ENCODE results near the gene SYT10.
"Not testable (repeated sequence)": the region's sequence is repeated elsewhere in the genome, so short reads cannot be mapped to it uniquely, and the experiment has no call there.

Gene SYT10

GRCh38 chr12:33438025-33438772 is 1.4 kb downstream of the SYT10 start:
- FAIRE-seq (no peak), DNase-seq (ENCODE audit: insufficient read length) (no peak)

DNA sequence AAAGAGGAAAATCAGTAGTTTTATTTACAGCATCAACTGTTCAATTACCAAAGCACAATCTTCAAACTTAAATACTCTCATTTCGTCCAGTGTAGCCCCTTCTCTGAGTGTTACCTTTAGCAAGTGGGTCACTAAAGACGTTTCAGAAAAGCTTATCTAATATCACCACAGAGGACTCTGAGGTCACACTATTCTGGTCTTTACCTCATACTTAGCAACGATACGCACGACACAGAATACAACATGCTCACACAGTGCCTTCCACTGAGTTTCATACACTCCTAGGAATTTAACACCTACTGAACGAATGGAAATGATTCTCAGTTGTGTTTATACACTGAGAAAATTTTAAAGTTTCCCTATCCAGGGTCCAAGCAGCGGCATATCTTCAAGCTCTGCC is 2.0 kb downstream of the SYT10 start:
- no peak for TF ChIP-seq POLR2A (IDR thresholded peaks at IDR 0.05; ENCODE audit: low read depth, low read length)
- no peak for TF ChIP-seq TAF1 (IDR thresholded peaks at IDR 0.05; ENCODE audit: borderline replicate concordance, low read depth, low read length)
- TF ChIP-seq POLR2AphosphoS5 (IDR thresholded peaks at IDR 0.05; ENCODE audit: low read depth, low read length) = no peak
- DNase-seq (ENCODE audit: insufficient read length) = no peak
- no peak for FAIRE-seq

More at GRCh38 chr12:33438025-33438772, 1.4 kb downstream of the SYT10 start:
- no peak for TF ChIP-seq TAF1 (IDR thresholded peaks at IDR 0.05; ENCODE audit: borderline replicate concordance, low read depth, low read length)
- no peak for TF ChIP-seq POLR2AphosphoS5 (IDR thresholded peaks at IDR 0.05; ENCODE audit: low read depth, low read length)
- TF ChIP-seq POLR2A (IDR thresholded peaks at IDR 0.05; ENCODE audit: low read depth, low read length) = no peak

- DNase-seq (ENCODE audit: insufficient read length) (no peak), FAIRE-seq (no peak)
- TF ChIP-seq POLR2AphosphoS5 (IDR thresholded peaks at IDR 0.05; ENCODE audit: low read depth, low read length) = no peak
- TF ChIP-seq POLR2A (IDR thresholded peaks at IDR 0.05; ENCODE audit: low read depth, low read length) = no peak
These were observed 6.6 kb downstream of the SYT10 start for GRCh38 chr12:33432992-33433391.

DNA sequence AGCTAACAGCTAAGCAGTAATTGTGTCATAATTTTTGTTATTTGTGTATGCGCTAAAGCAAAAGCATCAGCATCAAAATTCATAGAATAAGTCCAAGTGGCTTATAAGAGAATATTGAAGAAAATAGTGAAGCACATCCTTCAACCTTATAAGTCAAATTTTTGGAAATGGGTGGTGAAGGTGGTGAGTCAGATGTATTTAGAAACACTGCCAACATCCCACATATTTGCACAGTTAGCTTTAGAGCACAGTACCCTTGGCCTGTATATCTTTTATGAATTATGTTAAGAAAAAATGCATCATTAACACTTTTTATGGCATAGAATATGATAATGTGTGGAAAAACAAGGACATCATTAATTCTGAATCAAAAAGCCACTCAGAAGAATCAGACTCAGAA is 8.0 kb downstream of the SYT10 start:
- TF ChIP-seq TAF1 (IDR thresholded peaks at IDR 0.05; ENCODE audit: borderline replicate concordance, low read depth, low read length) (no peak), POLR2A (IDR thresholded peaks at IDR 0.05; ENCODE audit: low read depth, low read length) (no peak), POLR2AphosphoS5 (IDR thresholded peaks at IDR 0.05; ENCODE audit: low read depth, low read length) (no peak)
- DNase-seq (ENCODE audit: insufficient read length) = no peak
- FAIRE-seq = no peak

GRCh38 chr12:33429468-33429867 is 10.2 kb downstream of the SYT10 start:
- TF ChIP-seq POLR2A (IDR thresholded peaks at IDR 0.05; ENCODE audit: low read depth, low read length) (no peak), TAF1 (IDR thresholded peaks at IDR 0.05; ENCODE audit: borderline replicate concordance, low read depth, low read length) (no peak), POLR2AphosphoS5 (IDR thresholded peaks at IDR 0.05; ENCODE audit: low read depth, low read length) (no peak)
- DNase-seq (ENCODE audit: insufficient read length) = no peak

DNA sequence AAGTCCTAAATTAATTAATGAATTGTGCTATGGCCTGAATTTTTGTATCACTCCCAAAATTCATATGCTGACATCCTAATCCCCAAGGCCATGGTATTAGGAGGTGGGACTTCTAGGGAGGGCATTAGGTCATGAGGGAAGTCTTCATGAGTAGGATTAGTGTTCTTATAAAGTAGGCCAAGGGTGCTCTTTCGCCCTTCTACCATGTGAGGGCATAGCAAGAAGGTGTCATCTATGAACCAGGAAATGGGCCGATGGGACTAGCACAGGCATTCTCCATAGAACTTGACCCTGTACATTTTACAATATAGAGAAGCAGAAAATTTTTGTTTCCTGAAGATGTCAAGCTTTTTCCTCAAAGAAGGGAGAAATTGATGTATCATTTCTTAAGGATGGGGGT is 12.5 kb downstream of the SYT10 start:
- FAIRE-seq (no peak), DNase-seq (ENCODE audit: insufficient read length) (no peak)

More at GRCh38 chr12:33429468-33429867, 10.2 kb downstream of the SYT10 start:
- no peak for FAIRE-seq

DNA sequence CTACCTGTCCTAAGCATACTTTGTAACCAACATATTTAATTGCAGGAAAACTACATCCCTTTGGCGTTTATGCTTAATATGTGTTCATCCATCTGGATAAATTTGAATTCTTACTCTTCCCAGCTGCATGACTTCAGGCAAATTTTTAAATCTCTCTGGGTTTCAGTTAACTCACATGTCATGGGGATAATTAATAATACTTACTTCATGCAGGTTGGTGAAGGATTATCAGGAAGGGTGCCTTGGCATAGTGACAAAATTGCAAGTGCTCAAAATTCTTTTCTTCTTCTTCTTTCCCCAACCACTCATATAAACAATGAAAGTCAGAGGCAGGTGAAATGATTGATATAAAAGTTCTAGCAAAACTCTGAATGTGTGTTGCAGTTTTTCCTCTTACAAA is 15.9 kb downstream of the SYT10 start:
- FAIRE-seq (no peak), DNase-seq (ENCODE audit: insufficient read length) (no peak)
- TF ChIP-seq TAF1 (IDR thresholded peaks at IDR 0.05; ENCODE audit: borderline replicate concordance, low read depth, low read length) (no peak), POLR2A (IDR thresholded peaks at IDR 0.05; ENCODE audit: low read depth, low read length) (no peak), POLR2AphosphoS5 (IDR thresholded peaks at IDR 0.05; ENCODE audit: low read depth, low read length) (no peak)

More for the DNA sequence above, 12.5 kb downstream of the SYT10 start:
- no peak for TF ChIP-seq POLR2A (IDR thresholded peaks at IDR 0.05; ENCODE audit: low read depth, low read length)
- TF ChIP-seq TAF1 (IDR thresholded peaks at IDR 0.05; ENCODE audit: borderline replicate concordance, low read depth, low read length) = no peak
- no peak for TF ChIP-seq POLR2AphosphoS5 (IDR thresholded peaks at IDR 0.05; ENCODE audit: low read depth, low read length)

DNA sequence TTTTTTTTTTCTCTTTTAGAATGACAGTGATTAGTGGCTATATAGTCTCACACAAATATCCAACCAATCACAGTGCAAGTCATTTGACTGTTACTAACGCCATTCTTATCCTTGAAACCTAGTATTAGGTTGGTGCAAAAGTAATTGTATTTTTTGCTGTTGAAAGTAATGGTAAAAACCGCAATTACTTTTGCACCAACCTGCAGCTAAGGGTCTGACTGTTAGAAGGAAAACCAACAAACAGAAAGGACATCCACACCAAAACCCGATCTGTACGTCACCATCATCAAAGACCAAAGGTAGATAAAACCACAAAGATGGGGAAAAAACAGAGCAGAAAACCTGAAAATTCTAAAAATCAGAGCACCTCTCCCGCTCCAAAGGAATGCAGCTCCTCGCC is 27.2 kb downstream of the SYT10 start:
- DNase-seq (ENCODE audit: insufficient read length) = not testable (repeated sequence)

GRCh38 chr12:33383503-33383902 is 56.1 kb downstream of the SYT10 start:
- DNase-seq (ENCODE audit: insufficient read length) (no peak), FAIRE-seq (no peak)
- TF ChIP-seq POLR2A (IDR thresholded peaks at IDR 0.05; ENCODE audit: low read depth, low read length) (no peak), POLR2AphosphoS5 (IDR thresholded peaks at IDR 0.05; ENCODE audit: low read depth, low read length) (no peak), TAF1 (IDR thresholded peaks at IDR 0.05; ENCODE audit: borderline replicate concordance, low read depth, low read length) (no peak)

More for the DNA sequence above, 27.2 kb downstream of the SYT10 start:
- FAIRE-seq = not testable (repeated sequence)

DNA sequence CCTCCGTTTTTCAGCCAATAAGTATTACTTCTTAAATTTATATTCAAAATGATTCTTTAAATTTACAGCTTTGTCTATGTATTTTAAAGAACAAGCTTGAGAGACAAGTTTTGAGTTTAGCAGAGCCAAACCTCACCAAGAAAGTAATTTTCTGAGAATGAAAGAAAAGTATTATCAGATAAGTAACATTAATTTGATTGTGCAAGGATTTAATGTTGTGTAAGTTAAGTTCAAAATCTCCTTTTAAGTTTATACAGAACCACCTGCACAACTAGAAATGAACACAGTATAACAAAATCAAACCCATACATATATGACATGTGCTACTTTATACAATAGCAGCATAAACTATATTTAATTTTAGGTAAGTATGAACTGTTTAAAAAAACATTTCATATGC is 63.5 kb downstream of the SYT10 start:
- FAIRE-seq (no peak), DNase-seq (ENCODE audit: insufficient read length) (no peak)
- TF ChIP-seq POLR2AphosphoS5 (IDR thresholded peaks at IDR 0.05; ENCODE audit: low read depth, low read length) (no peak), POLR2A (IDR thresholded peaks at IDR 0.05; ENCODE audit: low read depth, low read length) (no peak), TAF1 (IDR thresholded peaks at IDR 0.05; ENCODE audit: borderline replicate concordance, low read depth, low read length) (no peak)

DNA sequence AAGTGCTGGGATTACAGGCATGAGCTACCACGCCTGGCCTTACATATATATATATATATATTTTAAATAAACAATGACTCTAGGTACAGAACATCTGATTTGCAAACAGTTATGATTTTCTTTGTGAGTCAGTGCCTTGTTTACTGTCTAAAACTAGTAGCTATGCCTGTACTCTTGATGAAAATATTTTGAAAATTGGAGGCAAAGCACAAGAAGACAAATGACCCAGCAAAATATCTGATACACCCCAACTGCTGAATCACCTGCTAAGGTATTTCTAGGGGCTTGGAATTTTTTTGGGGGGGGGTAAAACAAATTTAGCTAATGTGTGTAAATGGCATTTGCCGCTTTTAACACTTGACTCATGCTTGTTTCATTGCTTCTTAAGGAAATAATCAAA is 69.3 kb downstream of the SYT10 start:
- DNase-seq (ENCODE audit: insufficient read length) (no peak), FAIRE-seq (no peak)
- no peak for TF ChIP-seq POLR2AphosphoS5 (IDR thresholded peaks at IDR 0.05; ENCODE audit: low read depth, low read length)
- no peak for TF ChIP-seq POLR2A (IDR thresholded peaks at IDR 0.05; ENCODE audit: low read depth, low read length)
- TF ChIP-seq TAF1 (IDR thresholded peaks at IDR 0.05; ENCODE audit: borderline replicate concordance, low read depth, low read length) = no peak

DNA sequence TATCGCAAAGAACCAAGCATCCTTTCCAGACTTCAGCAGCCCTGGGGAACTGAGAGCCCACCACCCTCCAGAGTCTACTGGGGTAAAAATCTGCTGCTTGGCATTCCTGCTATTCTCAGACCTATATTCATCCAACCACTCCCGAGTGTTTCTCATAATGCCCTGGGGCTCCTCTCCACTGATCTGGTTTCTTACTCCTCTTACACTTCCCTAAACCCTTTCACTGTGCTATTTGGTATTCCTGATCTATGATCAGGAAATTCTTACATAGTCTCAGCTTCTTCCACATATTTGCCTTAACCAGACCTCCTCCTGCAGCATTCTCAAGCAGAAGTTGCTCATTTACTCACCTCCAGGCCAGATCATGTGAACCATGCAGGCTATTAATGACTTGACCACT is 82.4 kb downstream of the SYT10 start:
- no peak for TF ChIP-seq TAF1 (IDR thresholded peaks at IDR 0.05; ENCODE audit: borderline replicate concordance, low read depth, low read length)
- FAIRE-seq (no peak), DNase-seq (ENCODE audit: insufficient read length) (no peak)

GRCh38 chr12:33349791-33350190 is 89.8 kb downstream of the SYT10 start:
- DNase-seq (ENCODE audit: insufficient read length) (no peak), FAIRE-seq (no peak)
- TF ChIP-seq TAF1 (IDR thresholded peaks at IDR 0.05; ENCODE audit: borderline replicate concordance, low read depth, low read length) (no peak), POLR2AphosphoS5 (IDR thresholded peaks at IDR 0.05; ENCODE audit: low read depth, low read length) (no peak), POLR2A (IDR thresholded peaks at IDR 0.05; ENCODE audit: low read depth, low read length) (no peak)

GRCh38 chr12:33331961-33332398 is 107.6 kb downstream of the SYT10 start:
- DNase-seq (ENCODE audit: insufficient read length); FAIRE-seq: not testable (repeated sequence)
